NCI-H1092 treated with DMSO at 0.1 percent for 48 hours (cell line): ENCODE measurements around the gene GAS2.

Experiments
- DNase-seq: peaks from one replicate; lab custom pipeline; 2025; lab: John Stamatoyannopoulos, UW

The GAS2 gene

GRCh38 chr11:22674470-22675439 lies 8.3 kb downstream of the GAS2 start:
- DNase-seq = no peak

GRCh38 chr11:22677153-22677903 lies 10.9 kb downstream of the GAS2 start:
- no peak for DNase-seq

- DNase-seq = no peak
Observed at GRCh38 chr11:22680628-22681027, 14.2 kb downstream of the GAS2 start.

GRCh38 chr11:22681281-22681812 lies 14.9 kb downstream of the GAS2 start:
- DNase-seq = no peak

- DNase-seq = no peak
Observed at GRCh38 chr11:22684082-22684481, 17.7 kb downstream of the GAS2 start.

- no peak for DNase-seq
Observed at GRCh38 chr11:22685111-22685510, 18.7 kb downstream of the GAS2 start.

GRCh38 chr11:22688914-22689313 lies 22.5 kb downstream of the GAS2 start:
- DNase-seq = peak; percentile 33

- DNase-seq = no peak
Observed at GRCh38 chr11:22690257-22690656, 23.8 kb downstream of the GAS2 start.

- no peak for DNase-seq
Observed at GRCh38 chr11:22690871-22691270, 24.5 kb downstream of the GAS2 start.

- no peak for DNase-seq
Observed at GRCh38 chr11:22699388-22699787, 33.0 kb downstream of the GAS2 start.

GRCh38 chr11:22702031-22702430 lies 35.6 kb downstream of the GAS2 start:
- no peak for DNase-seq

- DNase-seq = peak; percentile 73
Observed at GRCh38 chr11:22703040-22703439, 36.6 kb downstream of the GAS2 start.

- peak; percentile 94 for DNase-seq
Observed at GRCh38 chr11:22703591-22703990, 37.2 kb downstream of the GAS2 start.

GRCh38 chr11:22707119-22707899 lies 40.9 kb downstream of the GAS2 start:
- DNase-seq = no peak

- no peak for DNase-seq
Observed at GRCh38 chr11:22711071-22711770, 44.8 kb downstream of the GAS2 start.

- DNase-seq = no peak
Observed at GRCh38 chr11:22711880-22712279, 45.5 kb downstream of the GAS2 start.

GRCh38 chr11:22713336-22713735 lies 46.9 kb downstream of the GAS2 start:
- DNase-seq = no peak

- no peak for DNase-seq
Observed at GRCh38 chr11:22715971-22716370, 49.6 kb downstream of the GAS2 start.

GRCh38 chr11:22720457-22720856 lies 54.0 kb downstream of the GAS2 start:
- no peak for DNase-seq

GRCh38 chr11:22723274-22723673 lies 56.9 kb downstream of the GAS2 start:
- no peak for DNase-seq

- DNase-seq = no peak
Observed at GRCh38 chr11:22725079-22725478, 58.7 kb downstream of the GAS2 start.
